ENCODE measurements around the gene FAM222A. TPM values are rescaled to one million over a fixed set of nuclear protein-coding genes. Genes with fewer than 3 reads are reported as not detected.

The FAM222A gene
- total and polyA plus RNA-seq, 2 of the 8 experiments (the other 6 are each of a cell fraction or from before 2014, with no cell fraction given), result 0.94 to 1.1 TPM

DNA sequence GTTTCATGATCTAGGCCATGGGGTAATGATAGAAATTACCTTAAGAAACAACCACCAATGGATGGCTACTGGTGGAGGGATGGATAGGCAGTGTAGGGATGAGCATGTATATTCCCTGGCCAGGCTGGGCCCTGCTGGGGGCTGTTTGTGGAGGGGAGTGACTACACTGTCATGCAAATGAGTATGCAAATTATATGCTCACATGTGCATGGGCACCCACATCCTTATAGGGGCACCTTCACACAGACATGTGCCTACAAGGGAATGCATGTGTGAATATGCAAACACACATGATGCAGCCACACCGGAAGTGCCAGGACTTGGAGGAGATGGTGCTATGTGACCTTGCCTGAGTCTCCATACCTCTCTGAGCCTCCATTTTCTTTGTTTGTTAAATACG is 39.7 kb upstream of the FAM222A start (continued):
- no peak for TF ChIP-seq EZH2 (IDR thresholded peaks at IDR 0.05; ENCODE audit: low read depth, low read length, severe bottlenecking)
